ENCODE data around the gene RAG1. TPM values are rescaled to one million over a fixed set of nuclear protein-coding genes. Genes with fewer than 3 reads are reported as not detected.

RAG1 gene
- total RNA-seq, 2 experiments from 2014 or later, result 0.30 to 0.37 TPM

Other genes starting within 250 kb of the RAG1 start
- gene TRAF6, start 57.7 kb upstream of the RAG1 start, total RNA-seq, result 10 to 100 TPM; 11.1 to 12.5 TPM
- gene IFTAP, start 26.5 kb downstream of the RAG1 start, total RNA-seq, result 1 to 10 TPM; 5.7 to 6.3 TPM
- gene RAG2, start 30.2 kb downstream of the RAG1 start, total RNA-seq, result not detected